ENCODE data around the gene PRPF40A. TPM values are rescaled to one million over a fixed set of nuclear protein-coding genes. Genes with fewer than 3 reads are reported as not detected.

The PRPF40A gene
- total RNA-seq, 1 experiment from 2014 or later, result 166 TPM

DNA sequence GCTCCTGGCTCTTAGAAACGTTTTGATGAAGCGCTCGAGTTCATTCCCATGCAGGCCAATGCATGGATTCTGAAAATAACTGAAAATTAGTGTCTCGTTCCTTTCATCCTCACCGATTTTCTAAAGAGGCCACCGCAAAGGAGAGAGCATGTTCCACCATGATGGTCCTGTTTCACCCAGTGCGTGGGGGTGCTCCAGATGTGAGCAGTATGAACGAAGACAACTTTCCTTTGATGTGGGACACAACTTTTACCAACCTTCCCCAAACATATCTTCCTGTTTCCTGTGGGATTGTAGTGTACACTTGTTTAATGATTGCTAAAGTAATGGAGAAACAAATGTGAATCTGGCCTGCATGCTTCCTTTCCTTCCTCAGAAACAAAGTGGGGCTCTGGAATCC lies 114.5 kb downstream of the PRPF40A start:
- Histone ChIP-seq H3K9me3 (ENCODE audit: low read depth, low read length, poor library complexity, severe bottlenecking) (no peaks in the 10 kb centered on the region), H3K27me3 (replicated peaks; ENCODE audit: insufficient read depth, low read depth, low read length, poor library complexity) (no peaks in the 10 kb centered on the region), H3K4me1 (ENCODE audit: insufficient read depth, low read length, poor library complexity, severe bottlenecking) (peaks cover 17% of the 10 kb centered on the region), H3K4me3 (ENCODE audit: low read depth, low read length, poor library complexity, severe bottlenecking) (no peak overlapping the region), H3K36me3 (ENCODE audit: insufficient read depth, low read length, poor library complexity, severe bottlenecking) (no peaks in the 10 kb centered on the region), H3K27ac (ENCODE audit: low read depth, low read length, poor library complexity, severe bottlenecking) (no peak overlapping the region)
- BruUV-seq (replicated peaks), result no TSS peak
- ChIA-PET CTCF (no interaction called here), POLR2A (ENCODE audit: low non-redundant PET) (no interaction called here)
- TF ChIP-seq EZH2 (IDR thresholded peaks at IDR 0.05; ENCODE audit: borderline replicate concordance, low read depth, low read length, poor library complexity, severe bottlenecking), result no peak
- TF ChIP-seq, protein P1, sequence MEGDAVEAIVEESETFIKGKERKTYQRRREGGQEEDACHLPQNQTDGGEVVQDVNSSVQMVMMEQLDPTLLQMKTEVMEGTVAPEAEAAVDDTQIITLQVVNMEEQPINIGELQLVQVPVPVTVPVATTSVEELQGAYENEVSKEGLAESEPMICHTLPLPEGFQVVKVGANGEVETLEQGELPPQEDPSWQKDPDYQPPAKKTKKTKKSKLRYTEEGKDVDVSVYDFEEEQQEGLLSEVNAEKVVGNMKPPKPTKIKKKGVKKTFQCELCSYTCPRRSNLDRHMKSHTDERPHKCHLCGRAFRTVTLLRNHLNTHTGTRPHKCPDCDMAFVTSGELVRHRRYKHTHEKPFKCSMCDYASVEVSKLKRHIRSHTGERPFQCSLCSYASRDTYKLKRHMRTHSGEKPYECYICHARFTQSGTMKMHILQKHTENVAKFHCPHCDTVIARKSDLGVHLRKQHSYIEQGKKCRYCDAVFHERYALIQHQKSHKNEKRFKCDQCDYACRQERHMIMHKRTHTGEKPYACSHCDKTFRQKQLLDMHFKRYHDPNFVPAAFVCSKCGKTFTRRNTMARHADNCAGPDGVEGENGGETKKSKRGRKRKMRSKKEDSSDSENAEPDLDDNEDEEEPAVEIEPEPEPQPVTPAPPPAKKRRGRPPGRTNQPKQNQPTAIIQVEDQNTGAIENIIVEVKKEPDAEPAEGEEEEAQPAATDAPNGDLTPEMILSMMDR (conservative IDR thresholded peaks at IDR 0.05; ENCODE audit: low read depth, low read length), result no peak
- DNase-seq (ENCODE audit: low spot score), result no peak
- intact Hi-C loops (cut with micrococcal nuclease; ENCODE audit: unreplicated experiment), result no loop called here

Other genes starting within 250 kb of the PRPF40A start
- 43.0 and 43.6 TPM in 2 replicates for gene ARL6IP6, start 1.2 kb upstream of the PRPF40A start, total RNA-seq (2021)